ENCODE data around the gene MAD1L1. TPM values are rescaled to one million over a fixed set of nuclear protein-coding genes. Genes with fewer than 3 reads are reported as not detected.

The MAD1L1 gene
- total and polyA plus RNA-seq, 4 donors = 43.0 to 54.9 (median 49.9) TPM

GRCh38 chr7:2191016-2191415 lies 41.7 kb downstream of the MAD1L1 start:
- Histone ChIP-seq H3K9ac (ENCODE audit: insufficient read depth in 1 of 2, low read length in 2 of 2) (no peak overlapping the region), H3K36me3 (ENCODE audit: control insufficient read depth in 4 of 4, insufficient read depth in 4 of 4, low read length in 4 of 4) (peaks cover 0 to 18% (median 9%) of the 10 kb centered on the region in 4 donors), H3K4me3 (no peak overlapping the region), H3K9me3 (ENCODE audit: control insufficient read depth in 4 of 4, insufficient read depth in 3 of 4, low read length in 3 of 4) (peaks cover 0 to 5% (median 2%) of the 10 kb centered on the region in 4 donors), H3K27me3 (ENCODE audit: control insufficient read depth in 3 of 3, insufficient read depth in 3 of 3, low read length in 2 of 3) (no peaks in the 10 kb centered on the region), H3K4me1 (ENCODE audit: control insufficient read depth in 5 of 5, insufficient read depth in 5 of 5, low read length in 5 of 5) (peaks cover 0 to 3% (median 0%) of the 10 kb centered on the region in 5 donors), H3K27ac (ENCODE audit: low read depth in 1 of 2, low read length in 1 of 2) (no peak overlapping the region)
- no peak for DNase-seq
- no peak for TF ChIP-seq CTCF (IDR thresholded peaks at IDR 0.05; ENCODE audit: control extremely low read depth, extremely low read depth)
- no peak for ATAC-seq (ENCODE audit: insufficient read depth, low FRiP score)
- 96% methylated on average over 9 of the region's 9 CpGs for WGBS, 2 donors

GRCh38 chr7:2190531-2190930 lies 42.2 kb downstream of the MAD1L1 start:
- Histone ChIP-seq H3K4me3 (no peak overlapping the region), H3K9ac (ENCODE audit: insufficient read depth in 1 of 2, low read length in 2 of 2) (no peak overlapping the region), H3K9me3 (ENCODE audit: control insufficient read depth in 4 of 4, insufficient read depth in 3 of 4, low read length in 3 of 4) (peaks cover 0 to 5% (median under 1%) of the 10 kb centered on the region in 4 donors), H3K4me1 (ENCODE audit: control insufficient read depth in 5 of 5, insufficient read depth in 5 of 5, low read length in 5 of 5) (peaks cover 0 to 3% (median 0%) of the 10 kb centered on the region in 5 donors), H3K27me3 (ENCODE audit: control insufficient read depth in 3 of 3, insufficient read depth in 3 of 3, low read length in 2 of 3) (no peaks in the 10 kb centered on the region), H3K27ac (ENCODE audit: low read depth in 1 of 2, low read length in 1 of 2) (no peak overlapping the region), H3K36me3 (ENCODE audit: control insufficient read depth in 4 of 4, insufficient read depth in 4 of 4, low read length in 4 of 4) (peaks cover 0 to 14% (median 4%) of the 10 kb centered on the region in 4 donors)
- ATAC-seq (ENCODE audit: insufficient read depth, low FRiP score) (no peak), DNase-seq (no peak)
- TF ChIP-seq CTCF (IDR thresholded peaks at IDR 0.05; ENCODE audit: control extremely low read depth, extremely low read depth) = no peak
- 95 to 96% methylated on average over 10 of the region's 10 CpGs for WGBS, 2 donors

- TF ChIP-seq CTCF (IDR thresholded peaks at IDR 0.05; ENCODE audit: control extremely low read depth, extremely low read depth) = no peak
- H3K27ac ChIP-seq (ENCODE audit: low read depth in 1 of 2, low read length in 1 of 2) = no peak overlapping the region
- no peak overlapping the region for H3K4me3 ChIP-seq
- no peaks in the 10 kb centered on the region for H3K27me3 ChIP-seq (ENCODE audit: control insufficient read depth in 3 of 3, insufficient read depth in 3 of 3, low read length in 2 of 3)
- peaks cover 2 to 10% (median 4%) of the 10 kb centered on the region in 4 donors for H3K36me3 ChIP-seq (ENCODE audit: control insufficient read depth in 4 of 4, insufficient read depth in 4 of 4, low read length in 4 of 4)
- peaks cover 0 to 3% (median 0%) of the 10 kb centered on the region in 5 donors for H3K4me1 ChIP-seq (ENCODE audit: control insufficient read depth in 5 of 5, insufficient read depth in 5 of 5, low read length in 5 of 5)
- DNase-seq = no peak
- peaks cover 0 to 5% (median 0%) of the 10 kb centered on the region in 4 donors for H3K9me3 ChIP-seq (ENCODE audit: control insufficient read depth in 4 of 4, insufficient read depth in 3 of 4, low read length in 3 of 4)
- no peak overlapping the region for H3K9ac ChIP-seq (ENCODE audit: insufficient read depth in 1 of 2, low read length in 2 of 2)
- ATAC-seq (ENCODE audit: insufficient read depth, low FRiP score) = no peak
- WGBS, 2 donors = 87 to 96% methylated on average over 4 of the region's 4 CpGs
Observed at GRCh38 chr7:2186166-2186565, 46.6 kb downstream of the MAD1L1 start.

- H3K27ac ChIP-seq (ENCODE audit: low read depth in 1 of 2, low read length in 1 of 2) = no peak overlapping the region
- ATAC-seq (ENCODE audit: insufficient read depth, low FRiP score) (no peak), DNase-seq (no peak)
- H3K36me3 ChIP-seq (ENCODE audit: control insufficient read depth in 4 of 4, insufficient read depth in 4 of 4, low read length in 4 of 4) = peaks cover 2 to 10% (median 4%) of the 10 kb centered on the region in 4 donors
- H3K9ac ChIP-seq (ENCODE audit: insufficient read depth in 1 of 2, low read length in 2 of 2) = no peak overlapping the region
- TF ChIP-seq CTCF (IDR thresholded peaks at IDR 0.05; ENCODE audit: control extremely low read depth, extremely low read depth) = no peak
- H3K4me3 ChIP-seq = no peak overlapping the region
- WGBS, 2 donors = 96 to 97% methylated on average over 8 of the region's 8 CpGs
- H3K27me3 ChIP-seq (ENCODE audit: control insufficient read depth in 3 of 3, insufficient read depth in 3 of 3, low read length in 2 of 3) = no peaks in the 10 kb centered on the region
- H3K4me1 ChIP-seq (ENCODE audit: control insufficient read depth in 5 of 5, insufficient read depth in 5 of 5, low read length in 5 of 5) = peaks cover 0 to 3% (median 0%) of the 10 kb centered on the region in 5 donors
- peaks cover 0 to 5% (median 0%) of the 10 kb centered on the region in 4 donors for H3K9me3 ChIP-seq (ENCODE audit: control insufficient read depth in 4 of 4, insufficient read depth in 3 of 4, low read length in 3 of 4)
Observed at GRCh38 chr7:2185715-2186114, 47.0 kb downstream of the MAD1L1 start.
